Activated CD8-positive, alpha-beta memory T cell treated with anti-CD3 and anti-CD28 coated beads, Interleukin-2, amount 10 ng/mL, durations not matched to agents 7 days and 5 days (primary cell): ENCODE results near the gene MALRD1. TPM values are rescaled to one million over a fixed set of nuclear protein-coding genes. Genes with fewer than 3 reads are reported as not detected.

Experiments used
- ATAC-seq: fragments of 150-1000 bp; cut with Tn5 transposase; one replicate; pipeline ENCODE4 v1.10.0; 2021; ENCODE audit warnings: moderate library complexity
- CTCF ChIA-PET: fragments of 350-600 bp; sonication (Branson Sonifier 250); formaldehyde crosslinking; loops from one replicate; lab custom pipeline; 2021; ENCODE audit warnings: antibody characterized with exemption; lab: Charles Lee
- DNase-seq: peaks from one replicate; pipeline ENCODE4 v3.0.0-alpha.2; 2020
- H3K27ac Mint-ChIP-seq: one replicate; pipeline ENCODE4 v1.8.0; 2021; ENCODE audit warnings: mild to moderate bottlenecking, mixed read lengths
- H3K27me3 Mint-ChIP-seq: one replicate; pipeline ENCODE4 v1.8.0; 2021; ENCODE audit warnings: mixed read lengths
- H3K36me3 Mint-ChIP-seq: one replicate; pipeline ENCODE4 v1.8.0; 2021; ENCODE audit warnings: mild to moderate bottlenecking, mixed read lengths
- H3K4me1 Mint-ChIP-seq: one replicate; pipeline ENCODE4 v1.8.0; 2021; ENCODE audit warnings: mixed read lengths
- H3K4me3 Mint-ChIP-seq: one replicate; pipeline ENCODE4 v1.8.0; 2021; ENCODE audit warnings: mild to moderate bottlenecking, moderate library complexity, mixed read lengths
- H3K9me3 Mint-ChIP-seq: one replicate; pipeline ENCODE4 v1.8.0; 2022; ENCODE audit warnings: low read depth, mixed read lengths
- total RNA-seq, 2 experiments: library from RNA; stranded (reverse); gene quantifications; one replicate each; pipeline ENCODE4 v1.2.3, GENCODE V29; 2021

The MALRD1 gene
- total RNA-seq, 2 experiments from 2014 or later, result not detected

DNA sequence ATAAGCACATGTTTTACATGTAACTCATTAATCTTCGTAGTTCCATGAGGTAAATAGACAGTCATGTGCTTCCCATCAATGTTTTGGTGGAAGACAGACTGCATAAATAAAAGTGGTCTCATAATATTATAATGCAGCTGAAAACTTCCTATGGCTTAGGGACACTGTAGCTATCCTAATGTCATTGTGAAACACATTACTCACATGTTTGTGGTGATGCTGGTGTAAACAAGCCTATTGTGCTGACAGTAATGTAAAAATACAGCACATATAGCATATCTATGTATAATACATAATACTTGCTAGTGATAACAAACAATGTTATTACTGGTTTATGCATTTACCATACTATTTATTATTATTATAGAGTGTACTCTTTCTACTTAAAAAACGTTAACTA is 730.4 kb downstream of the MALRD1 start:
- Mint-ChIP-seq H3K27ac (no peak overlapping the region), H3K4me3 (no peak overlapping the region), H3K4me1 (no peaks in the 10 kb centered on the region), H3K36me3 (no peaks in the 10 kb centered on the region), H3K9me3 (peaks cover 8% of the 10 kb centered on the region), H3K27me3 (no peaks in the 10 kb centered on the region)
- CTCF ChIA-PET, result no interaction called here
- ATAC-seq (no peak), DNase-seq (no peak)

DNA sequence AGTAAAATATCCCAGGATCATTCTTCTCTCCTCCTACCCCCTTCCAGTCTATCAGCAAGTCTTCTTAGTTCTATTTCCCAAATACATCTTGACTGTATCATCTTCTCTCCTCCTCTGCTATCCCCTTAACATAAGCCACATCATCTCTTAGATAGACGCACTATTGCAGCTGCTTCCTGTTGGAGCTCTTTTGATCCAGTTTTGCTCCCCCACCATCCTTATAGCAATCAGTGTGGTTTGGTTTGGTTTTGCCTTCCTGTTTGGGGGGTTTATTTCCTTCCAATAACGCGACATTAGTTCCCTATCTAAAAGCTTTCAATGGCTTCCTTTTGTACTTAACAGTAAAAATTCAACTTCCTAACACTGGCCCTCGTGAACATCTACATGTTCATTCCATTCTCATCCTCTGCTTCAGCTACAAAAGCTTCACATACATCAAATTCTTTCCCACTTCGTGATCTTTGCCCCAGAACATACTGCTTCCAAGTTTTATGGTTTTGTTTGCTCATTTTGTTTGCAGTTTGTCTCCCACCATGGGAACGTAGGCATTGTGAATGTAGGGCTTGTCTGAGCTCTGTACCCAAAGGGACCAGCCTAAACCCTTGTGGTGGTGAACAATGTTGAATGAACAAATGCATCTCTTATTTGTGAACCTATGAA is 734.0 kb downstream of the MALRD1 start:
- H3K36me3 Mint-ChIP-seq, result no peaks in the 10 kb centered on the region

GRCh38 chr10:19783721-19784120 is 735.1 kb downstream of the MALRD1 start:
- CTCF ChIA-PET, result no interaction called here
- no peak overlapping the region for H3K27ac Mint-ChIP-seq
- H3K4me1 Mint-ChIP-seq, result no peaks in the 10 kb centered on the region
- DNase-seq (no peak), ATAC-seq (no peak)
- H3K9me3 Mint-ChIP-seq, result peaks cover 5% of the 10 kb centered on the region
- no peak overlapping the region for H3K4me3 Mint-ChIP-seq
- H3K27me3 Mint-ChIP-seq, result no peaks in the 10 kb centered on the region
- no peaks in the 10 kb centered on the region for H3K36me3 Mint-ChIP-seq

More for the DNA sequence above, 734.0 kb downstream of the MALRD1 start:
- ATAC-seq (no peak), DNase-seq (no peak)
- H3K9me3 Mint-ChIP-seq, result peaks cover 5% of the 10 kb centered on the region
- CTCF ChIA-PET, result no interaction called here
- no peak overlapping the region for H3K27ac Mint-ChIP-seq
- no peaks in the 10 kb centered on the region for H3K27me3 Mint-ChIP-seq
- no peak overlapping the region for H3K4me3 Mint-ChIP-seq
- no peaks in the 10 kb centered on the region for H3K4me1 Mint-ChIP-seq
